ENCODE results near the gene IL17D.
"Not testable (repeated sequence)": the region's sequence is repeated elsewhere in the genome, so short reads cannot be mapped to it uniquely, and the experiment has no call there.

IL17D gene, protein sequence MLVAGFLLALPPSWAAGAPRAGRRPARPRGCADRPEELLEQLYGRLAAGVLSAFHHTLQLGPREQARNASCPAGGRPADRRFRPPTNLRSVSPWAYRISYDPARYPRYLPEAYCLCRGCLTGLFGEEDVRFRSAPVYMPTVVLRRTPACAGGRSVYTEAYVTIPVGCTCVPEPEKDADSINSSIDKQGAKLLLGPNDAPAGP

DNA sequence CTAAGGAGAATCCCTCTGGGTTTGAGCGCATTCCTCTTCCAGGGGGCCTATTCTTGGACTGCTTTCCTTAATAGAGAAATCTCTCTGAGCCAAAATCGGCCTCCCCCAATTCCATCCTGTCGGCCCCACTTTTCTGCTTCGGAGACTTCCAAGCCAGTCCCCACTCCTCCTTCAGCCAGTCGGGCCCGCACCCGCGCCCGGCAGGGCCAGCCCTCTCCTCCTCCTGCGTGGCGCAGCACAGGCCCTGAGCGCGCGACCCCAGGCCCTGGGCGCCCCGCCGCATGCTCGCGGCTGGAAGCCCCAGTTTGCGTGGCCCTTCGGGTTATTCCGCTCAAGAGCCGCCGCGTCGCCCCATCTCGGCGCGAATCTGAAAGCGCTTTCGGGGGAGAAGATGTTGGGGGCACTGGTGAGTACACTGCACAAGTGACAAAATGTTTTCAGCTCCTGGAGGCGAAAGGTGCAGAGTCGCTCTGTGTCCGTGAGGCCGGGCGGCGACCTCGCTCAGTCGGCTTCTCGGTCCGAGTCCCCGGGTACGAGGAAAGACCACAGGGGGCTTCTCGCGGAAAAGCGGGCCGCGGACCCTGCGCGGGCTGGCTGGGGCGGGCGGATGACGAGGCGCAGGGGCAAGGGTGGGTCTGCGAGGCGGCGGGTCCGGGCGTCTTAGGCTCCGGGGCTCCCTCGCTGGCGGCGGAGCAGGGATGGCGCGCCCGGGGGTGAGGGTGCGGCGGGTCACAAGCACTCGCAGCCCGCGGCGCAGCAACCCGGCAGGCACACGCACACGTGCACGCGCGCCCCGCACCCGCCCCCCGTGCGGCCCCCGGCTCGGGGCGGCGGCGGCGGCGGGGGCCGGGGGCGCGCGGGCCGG, at the start of gene IL17D:
TSS of gene IL17D (plus strand) at position 785 of the 865 bp plus-strand sequence. CDS start 303 bp downstream, outside the sequence.
- DNase-seq: peak; percentile 38 to 49

DNA sequence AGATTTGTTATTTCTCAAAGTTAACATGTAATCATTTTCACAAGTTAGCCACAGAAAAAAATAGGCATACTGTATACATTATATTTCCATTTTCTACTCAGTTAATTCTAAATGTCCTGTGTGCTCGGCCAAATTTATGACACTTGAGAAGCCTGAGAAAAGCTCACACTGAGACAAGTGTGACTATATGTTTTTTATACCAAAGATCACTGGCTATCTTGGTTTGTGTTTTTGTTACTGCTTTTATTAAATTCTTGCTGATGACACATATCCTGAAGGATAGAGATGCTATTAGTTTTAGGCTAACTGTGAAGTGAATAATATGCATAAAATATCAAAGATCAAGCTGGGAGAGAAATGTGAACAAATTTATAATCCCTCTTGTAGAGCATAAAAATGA, 49.3 kb upstream of the IL17D start:
- DNase-seq: no peak

DNA sequence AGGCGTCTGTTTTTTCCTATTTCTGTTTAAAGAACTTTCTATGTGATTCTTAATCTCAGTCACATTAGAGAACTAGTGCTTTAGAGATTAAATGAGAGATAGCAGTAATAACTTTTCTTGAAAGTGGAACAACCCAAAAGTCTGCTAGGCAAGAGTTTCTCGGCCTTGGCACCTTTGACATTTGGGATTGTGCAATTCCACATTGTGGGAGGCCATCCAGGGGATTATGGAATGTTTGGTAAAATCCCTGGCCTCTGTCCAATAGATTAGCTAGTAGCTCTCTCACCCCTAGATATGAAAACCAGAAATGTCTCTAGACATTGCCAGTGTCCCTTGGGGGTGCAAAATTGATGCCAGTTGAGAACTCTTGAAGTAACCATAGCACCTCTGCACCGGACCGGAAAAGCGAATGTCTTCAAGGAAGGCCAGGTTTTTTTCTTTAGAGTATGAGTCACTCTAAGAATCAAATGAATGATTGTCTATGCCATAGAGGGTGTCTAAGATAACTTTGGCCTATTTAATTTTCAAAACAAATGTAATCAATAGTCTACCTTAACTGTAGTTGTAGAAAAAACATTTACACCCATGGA, 45.0 kb upstream of the IL17D start:
- DNase-seq: no peak

DNA sequence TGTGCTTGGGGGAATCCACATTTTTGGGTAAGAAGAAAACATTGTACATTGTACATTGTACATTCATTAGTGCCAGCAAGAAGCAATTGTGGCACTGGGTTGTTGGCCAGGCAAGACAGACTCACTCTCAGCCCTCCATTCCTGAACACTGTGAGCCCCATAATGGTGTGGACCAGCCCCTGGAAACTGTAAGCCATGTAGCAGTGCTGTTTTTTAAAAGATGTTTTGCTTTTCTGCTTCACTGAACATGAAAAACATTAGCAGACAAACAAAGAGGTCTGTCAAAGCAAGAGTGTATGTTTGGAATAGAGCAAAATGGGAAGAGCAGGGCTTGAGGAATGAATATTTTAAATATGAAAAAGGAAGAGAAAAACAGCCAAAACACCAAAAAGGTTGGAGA, 39.1 kb upstream of the IL17D start:
- DNase-seq: no peak

DNA sequence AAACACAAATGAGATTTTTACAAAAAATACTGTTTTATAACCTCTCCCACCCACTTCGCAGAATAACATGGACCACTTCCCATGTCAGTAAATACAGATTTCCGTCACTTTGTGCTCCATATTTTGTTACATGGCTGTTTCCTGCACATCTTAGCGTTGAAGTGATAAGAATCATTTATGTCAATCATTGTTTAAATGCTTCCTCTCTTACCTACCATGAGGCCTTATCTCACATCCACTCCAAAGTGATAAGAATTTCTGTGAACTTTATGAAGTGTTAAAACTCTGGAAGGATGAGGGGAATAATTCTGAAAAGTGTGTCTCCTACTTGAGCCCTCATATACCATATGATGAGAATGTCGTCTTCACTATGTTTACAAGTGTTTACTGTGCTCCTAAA, 36.6 kb upstream of the IL17D start:
- no peak for DNase-seq

DNA sequence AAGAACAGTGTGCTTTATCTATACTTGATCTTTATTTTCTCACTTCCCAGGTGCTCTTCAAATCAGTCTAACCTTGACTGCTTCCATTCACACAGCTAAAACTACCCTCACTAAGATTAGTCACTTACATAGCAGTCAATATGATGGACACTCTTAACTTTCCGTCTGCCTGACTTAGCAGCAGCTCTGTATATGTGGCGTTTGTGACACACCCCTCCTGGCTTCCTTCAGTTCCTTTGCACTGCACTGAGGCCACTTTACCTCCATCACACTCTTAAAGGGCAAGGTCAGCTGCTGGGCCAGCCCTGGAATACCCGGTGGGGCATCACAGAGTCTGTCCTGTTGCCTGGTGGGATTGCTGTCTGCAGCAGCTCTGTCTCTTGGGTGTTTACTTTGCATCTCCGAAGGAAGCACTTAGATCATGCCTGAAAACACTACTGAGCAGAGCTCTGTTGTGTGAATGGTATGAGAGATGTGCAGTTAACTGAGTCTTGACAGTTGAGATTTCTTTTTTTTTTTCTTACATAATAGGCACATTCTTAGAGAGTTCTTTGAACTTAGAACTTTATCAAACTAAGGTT, 35.6 kb upstream of the IL17D start:
- DNase-seq: no peak

DNA sequence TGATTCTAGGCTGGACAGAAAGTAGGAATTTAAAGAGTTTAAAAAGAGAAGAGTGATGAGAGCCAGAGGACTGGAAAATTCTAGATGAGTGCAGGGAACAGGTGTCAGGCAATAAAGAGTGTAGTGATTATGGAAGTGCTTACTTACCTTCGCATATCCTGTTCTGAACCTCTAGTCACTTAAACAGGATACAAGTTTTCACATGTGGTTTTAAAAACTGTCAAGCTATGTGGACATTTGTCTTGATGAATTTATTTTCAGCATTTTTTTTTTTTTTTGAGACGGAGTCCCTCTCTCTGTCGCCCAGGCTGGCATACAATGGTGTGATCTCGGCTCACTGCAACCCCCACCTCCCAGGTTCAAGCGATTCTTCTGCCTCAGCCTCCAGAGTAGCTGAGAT, 34.3 kb upstream of the IL17D start:
- DNase-seq: no peak

DNA sequence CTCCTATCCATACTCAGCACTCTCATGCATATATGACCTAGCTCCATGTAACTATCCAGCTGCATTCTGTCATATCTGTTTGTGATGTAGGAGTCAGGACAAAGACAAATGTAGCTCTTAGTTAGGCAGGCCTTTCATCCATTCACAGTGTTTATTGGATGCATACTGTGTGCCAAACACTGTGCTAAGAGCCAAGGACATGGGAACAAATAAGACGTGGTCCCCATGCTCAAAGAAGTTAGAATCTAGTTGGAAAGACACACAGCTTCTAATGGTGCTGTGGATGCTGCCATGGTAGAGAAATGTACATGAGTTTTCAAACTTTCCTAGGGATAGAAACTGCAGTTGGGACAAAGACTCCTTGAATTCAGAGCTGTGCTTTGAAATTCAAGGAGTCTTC, 31.7 kb upstream of the IL17D start:
- no peak for DNase-seq

DNA sequence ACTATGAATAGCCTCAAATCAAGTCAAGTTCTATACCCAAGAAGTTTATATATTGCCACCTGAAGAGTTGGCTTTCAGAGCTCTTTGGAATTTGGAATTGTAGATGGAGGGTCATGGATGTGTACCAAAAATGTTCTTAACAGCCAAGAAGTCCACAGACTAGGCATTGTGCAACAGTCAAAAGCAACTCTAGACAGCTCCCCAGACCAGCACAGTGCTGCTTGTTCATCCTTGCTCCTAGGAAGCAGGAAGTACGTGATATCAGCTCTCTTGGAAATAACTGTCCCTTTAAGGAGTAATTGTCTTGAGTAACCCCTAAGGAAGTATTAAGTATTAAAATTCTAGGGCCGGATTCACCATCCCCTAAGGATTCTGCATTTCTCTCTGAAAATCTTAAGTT, 30.7 kb upstream of the IL17D start:
- no peak for DNase-seq

DNA sequence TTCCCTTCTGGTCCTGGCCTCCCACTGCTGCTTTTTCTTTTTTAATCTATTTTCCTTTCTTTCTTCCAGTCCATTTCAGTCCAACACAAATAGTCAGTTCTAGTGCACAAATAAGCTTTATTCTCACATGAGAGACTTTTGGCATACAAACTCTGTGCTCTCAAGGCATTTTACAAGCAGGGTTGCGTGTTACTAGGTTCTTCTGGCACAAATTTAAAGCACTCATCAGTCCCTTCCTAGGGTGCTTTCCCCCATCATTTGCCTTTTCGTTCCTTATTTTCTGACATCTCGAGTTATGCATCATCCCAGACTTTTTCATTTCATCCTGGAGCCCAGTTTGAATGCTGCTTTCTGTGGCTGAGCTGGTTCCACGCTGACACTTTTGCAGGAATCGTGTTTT, 29.8 kb upstream of the IL17D start:
- no peak for DNase-seq

DNA sequence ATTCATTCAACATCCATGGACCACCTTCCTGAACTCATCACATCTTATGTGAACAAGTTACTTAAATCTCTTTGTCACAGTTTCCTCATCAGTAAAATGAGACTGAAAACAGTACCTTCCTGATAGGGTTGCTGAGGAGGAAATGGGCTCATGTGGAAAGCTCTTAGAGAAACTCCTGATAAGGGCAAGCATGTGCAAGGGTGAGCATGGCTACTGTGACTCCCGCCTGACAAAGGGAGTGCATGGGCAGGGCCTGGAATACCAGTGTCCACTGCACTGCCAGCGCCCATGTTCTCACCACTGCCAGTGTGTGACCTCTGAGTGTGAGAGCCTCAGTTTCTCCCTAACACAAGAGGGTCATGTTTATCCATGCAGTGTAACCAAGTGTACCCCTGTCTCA, 27.3 kb upstream of the IL17D start:
- DNase-seq: no peak

DNA sequence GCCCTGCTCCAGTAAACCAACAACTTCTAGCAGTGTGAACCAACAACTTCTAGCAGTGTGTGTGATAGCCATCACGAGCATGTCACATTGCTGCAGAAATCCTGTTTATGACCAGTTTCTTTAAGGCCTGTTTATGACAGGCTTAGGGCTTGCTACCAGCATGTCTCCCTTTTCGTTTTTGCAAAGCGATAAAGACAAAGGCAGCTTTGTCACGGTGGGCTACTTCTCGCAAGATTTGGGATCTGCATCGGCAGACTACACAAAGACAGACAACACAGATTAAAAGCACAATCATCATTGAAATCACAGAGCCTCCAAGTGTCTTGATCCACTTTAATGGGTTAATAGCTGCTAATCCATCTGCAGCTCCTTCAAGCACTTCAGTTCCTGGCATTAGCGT, 24.9 kb upstream of the IL17D start:
- DNase-seq: not testable (repeated sequence)

DNA sequence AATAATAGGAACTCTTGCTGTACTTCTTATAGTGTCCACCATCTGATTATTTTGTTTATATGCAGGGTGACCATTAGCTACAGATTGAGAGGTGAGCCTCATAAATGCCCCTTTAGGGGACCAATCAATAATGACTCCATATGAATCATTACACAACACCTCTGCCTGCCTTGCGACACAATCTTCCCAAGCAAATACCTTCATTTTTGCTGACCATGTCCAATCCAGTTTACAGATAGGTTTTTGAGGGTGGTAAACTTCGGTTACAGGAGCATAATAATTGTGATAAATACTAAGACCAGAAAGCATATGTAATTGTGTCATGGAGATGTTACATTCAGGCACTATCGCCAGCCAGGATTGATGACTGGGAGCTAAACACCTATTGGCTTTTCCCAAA, 23.6 kb upstream of the IL17D start:
- no peak for DNase-seq

DNA sequence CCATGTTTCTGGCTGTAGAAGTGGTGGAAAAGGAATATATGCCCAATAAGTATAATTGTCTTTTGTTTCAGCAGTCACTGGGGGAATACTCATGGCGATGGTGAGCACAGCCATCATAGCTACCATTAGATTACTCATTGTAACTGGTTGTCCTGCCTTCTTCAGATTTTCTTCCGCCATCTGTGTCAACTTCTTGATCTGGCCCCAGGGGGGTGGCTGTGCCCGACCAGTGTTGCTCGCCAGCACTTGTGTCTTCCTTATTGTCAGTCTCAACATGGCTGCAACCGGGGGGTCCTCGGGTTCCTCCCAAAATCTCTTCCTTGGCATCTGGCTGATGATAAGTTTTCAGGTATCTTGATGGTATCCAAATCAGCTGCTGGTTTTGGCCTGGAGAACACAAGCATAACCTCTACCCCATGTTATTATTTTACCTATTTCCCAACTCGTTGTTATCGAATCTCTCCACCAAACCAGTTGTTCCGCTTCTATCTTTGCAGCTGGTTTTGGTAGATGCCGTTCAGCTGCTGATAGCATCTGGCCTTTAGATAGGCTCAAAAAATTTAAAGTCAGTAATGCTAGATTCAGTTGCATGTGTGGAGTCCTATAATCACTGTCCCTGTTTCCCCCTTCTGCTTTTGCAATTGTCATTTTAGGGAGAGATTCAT, 23.0 kb upstream of the IL17D start:
- DNase-seq: no peak

DNA sequence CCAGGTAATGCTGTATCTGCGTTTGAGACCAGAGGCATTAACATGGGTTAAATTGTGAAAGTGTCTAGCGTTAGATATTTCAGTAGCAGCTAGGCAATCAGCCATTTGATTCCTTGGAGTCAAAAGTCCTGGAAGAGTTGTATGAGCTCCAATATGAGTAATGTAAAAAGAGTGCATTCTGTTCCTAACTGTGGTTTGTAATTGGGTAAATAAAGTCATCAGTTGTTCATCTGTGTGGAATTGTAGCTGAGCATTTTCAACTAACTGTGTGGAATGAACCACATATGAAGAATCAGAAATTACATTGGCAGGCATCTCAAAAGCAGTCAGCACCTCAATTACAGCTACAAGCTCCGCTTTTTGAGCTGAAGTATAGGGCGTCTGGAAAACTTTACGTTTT, 22.0 kb upstream of the IL17D start:
- DNase-seq: not testable (repeated sequence)

DNA sequence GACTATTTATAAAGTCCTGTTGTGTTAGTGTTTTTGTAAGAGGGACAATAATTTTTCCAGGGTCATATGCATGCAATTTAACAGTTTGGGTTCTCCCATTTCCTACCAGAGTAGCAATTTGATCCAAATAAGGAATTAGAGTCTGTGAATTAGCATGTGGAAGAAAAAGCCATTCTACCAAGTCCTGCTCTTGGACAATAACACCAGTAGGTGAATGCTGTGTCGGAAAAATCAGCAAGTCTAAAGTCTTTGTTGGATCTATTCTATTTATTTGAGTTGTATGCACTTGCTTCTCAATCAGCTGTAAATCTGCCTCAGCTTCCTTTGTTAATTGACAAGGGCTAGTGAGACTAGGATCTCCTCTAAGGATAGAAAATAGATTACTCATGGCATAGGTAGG, 21.4 kb upstream of the IL17D start:
- DNase-seq: no peak

DNA sequence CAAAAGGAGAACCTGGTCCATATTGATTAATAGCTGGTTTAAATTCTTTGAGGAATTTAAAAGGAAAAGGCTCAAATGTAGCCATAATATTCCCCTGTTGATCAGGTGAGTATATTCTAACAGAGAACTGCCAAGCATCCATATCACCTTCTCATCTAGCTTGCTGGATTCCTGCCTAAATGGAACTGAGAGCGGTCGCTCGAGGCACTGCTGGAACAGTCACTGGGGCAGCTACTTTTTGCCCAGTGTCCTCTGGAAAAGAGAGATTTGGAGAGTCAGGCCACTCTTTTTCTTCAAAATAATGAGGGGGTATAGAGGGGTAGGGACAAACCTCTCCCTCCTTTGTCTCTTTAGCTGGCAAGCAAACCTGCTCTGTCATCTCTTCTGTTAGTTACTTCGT, 19.5 kb upstream of the IL17D start:
- DNase-seq: no peak

DNA sequence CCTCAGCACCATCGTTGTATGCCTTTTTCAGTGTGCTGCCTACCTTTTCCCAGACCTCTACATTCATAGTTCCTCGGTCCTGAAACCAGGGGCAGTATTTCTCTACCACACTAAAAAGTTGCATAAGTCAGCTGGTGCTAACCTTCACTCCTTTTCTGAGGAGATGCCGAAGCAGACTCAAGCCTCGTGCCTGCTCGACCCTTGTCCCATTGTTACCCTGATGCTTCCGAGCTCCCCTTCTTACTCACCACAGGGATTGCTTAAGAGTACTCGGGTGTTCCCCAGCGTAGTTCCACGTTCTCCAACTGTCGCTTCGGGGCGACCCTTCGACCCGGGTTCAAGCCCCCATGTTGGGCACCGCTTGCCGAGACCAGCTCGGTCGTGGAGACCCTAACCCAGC, 19.0 kb upstream of the IL17D start:
- no peak for DNase-seq

DNA sequence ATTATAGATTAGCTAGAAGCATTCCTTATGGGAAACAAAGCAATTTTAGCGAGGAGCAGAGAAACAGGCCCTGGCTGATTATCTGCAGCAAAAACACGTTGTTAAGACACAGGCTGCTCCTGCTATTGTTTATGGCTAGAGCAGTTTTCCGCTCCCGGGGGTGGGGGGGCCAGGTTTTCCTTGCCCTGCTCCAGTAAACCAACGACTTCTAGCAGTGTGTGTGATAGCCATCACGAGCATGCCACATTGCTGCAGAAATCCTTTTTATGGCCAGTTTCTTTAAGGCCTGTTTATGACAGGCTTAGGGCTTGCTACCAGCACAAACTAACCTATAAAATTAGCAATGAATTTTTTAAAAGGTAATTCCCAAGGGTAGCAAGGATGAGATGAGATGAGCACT, 18.4 kb upstream of the IL17D start:
- no peak for DNase-seq

DNA sequence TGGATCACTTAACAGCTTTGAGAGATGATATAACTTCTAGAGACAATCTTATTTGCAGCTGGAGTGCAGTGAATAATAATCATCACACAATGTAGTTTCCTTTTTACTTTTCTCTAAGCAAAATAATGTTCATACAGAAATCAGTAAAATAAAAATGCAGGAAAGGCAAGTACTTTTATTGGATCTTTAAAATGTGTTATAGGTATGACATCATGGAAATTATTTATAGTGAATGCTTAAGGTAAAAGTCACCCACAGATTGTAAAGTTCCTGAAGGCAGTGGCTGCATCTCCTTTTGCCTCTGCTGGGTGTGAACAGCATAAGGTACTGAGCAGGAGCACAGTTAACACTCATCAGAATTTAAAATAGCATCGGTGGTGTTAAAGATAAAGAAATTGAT, 17.3 kb upstream of the IL17D start:
- no peak for DNase-seq

DNA sequence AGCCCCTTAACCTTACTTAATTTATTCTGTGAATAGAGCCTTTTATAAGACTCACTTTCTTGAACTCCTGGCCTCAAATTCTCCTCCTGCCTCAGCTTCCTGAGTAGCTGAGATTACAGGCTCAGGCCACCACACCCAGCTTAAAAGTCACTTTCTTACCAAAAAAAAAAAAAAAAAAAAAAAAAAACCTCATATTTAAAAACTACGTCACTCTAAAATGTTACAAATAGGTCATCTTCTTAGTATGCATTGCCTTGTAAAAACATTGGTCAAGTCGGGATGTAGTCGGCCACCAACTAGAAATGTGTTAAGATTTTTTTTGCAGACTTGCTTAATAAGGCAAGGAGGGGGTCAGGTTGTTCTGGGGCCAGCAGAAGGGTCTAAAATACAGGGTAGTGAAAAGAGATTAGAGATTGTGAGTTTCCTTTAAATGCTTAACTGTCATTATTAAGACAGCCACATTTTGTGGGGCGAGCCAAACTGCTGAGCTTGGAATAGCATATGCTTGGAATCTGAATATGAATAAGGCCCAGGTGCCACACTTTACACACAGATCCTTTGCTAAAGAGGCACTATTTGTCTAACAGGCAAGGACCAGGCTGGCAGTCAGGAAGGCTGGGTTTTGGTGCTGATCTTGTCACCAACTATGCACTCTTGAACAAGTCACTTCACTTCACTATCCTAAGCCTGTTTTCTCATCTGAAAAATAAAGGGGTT, 16.5 kb upstream of the IL17D start:
- no peak for DNase-seq

DNA sequence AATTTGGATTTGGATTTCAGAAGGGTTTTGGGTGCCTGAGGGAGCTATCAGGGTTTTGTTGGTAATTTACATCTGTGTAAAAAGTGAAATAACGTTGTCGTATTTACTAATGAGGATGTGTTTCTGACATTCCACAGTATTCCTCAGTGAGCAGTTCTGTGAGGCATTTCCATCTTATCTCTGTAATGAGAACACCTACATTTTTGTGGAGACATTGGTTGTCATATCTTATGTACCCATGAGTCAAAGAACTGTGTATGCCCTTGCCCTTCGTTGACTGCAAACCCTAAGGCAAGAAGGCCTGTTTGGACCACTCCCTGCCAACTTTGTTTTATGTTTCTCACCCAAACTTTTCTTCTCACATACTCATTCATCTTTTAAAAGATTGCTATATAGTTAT, 14.2 kb upstream of the IL17D start:
- DNase-seq: no peak

DNA sequence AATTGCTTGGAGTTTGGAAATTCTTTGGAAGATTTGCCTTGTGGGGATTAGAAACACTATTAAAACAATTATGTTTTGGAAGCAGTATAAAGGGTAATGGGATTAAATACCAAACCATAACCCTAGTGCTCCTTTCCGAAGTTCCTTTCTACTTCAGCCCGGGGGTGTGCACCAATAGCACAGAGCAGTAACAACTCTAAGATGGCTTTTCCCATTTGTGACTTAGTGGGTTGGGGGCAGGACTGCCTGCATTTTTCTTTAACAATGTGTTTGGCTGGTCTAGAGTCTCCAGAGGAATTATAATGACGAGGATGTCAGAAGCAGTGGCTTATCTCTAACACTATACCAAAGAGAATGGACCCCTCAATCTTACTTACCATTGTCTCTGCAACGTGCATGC, 11.9 kb upstream of the IL17D start:
- DNase-seq: no peak
